ENCODE results near the gene MXD3.
"Not testable (repeated sequence)": the region's sequence is repeated elsewhere in the genome, so short reads cannot be mapped to it uniquely, and the experiment has no call there.

Gene MXD3

GRCh38 chr5:177265395-177265794 lies 46.3 kb downstream of the MXD3 start:
- DNase-seq = no peak

- DNase-seq = no peak
These were observed 47.5 kb downstream of the MXD3 start for GRCh38 chr5:177264178-177264577.

- no peak for DNase-seq
These were observed 50.2 kb downstream of the MXD3 start for GRCh38 chr5:177261510-177261909.

- DNase-seq = no peak
These were observed 50.7 kb downstream of the MXD3 start for GRCh38 chr5:177260961-177261360.

- DNase-seq = not testable (repeated sequence)
These were observed 53.0 kb downstream of the MXD3 start for GRCh38 chr5:177258711-177259110.

All from C1 segment of cervical spinal cord (tissue), 14 donors.